ENCODE results near the gene MYCBPAP. TPM values are rescaled to one million over a fixed set of nuclear protein-coding genes. Genes with fewer than 3 reads are reported as not detected.

MYCBPAP gene
- total and polyA plus RNA-seq, 4 donors, result 1.1 to 5.0 (median 2.9) TPM

- Histone ChIP-seq H3K27me3 (ENCODE audit: control insufficient read depth, insufficient read depth, low read length) (no peaks in the 10 kb centered on the region), H3K36me3 (ENCODE audit: control insufficient read depth, insufficient read depth, low read length) (peaks cover 21% of the 10 kb centered on the region), H3K27ac (ENCODE audit: low read depth, low read length) (no peak overlapping the region), H3K4me3 (ENCODE audit: low read depth, low read length) (peak overlapping the region; percentile 45), H3K9me3 (ENCODE audit: control insufficient read depth, insufficient read depth, low read length) (no peaks in the 10 kb centered on the region), H3K4me1 (ENCODE audit: control insufficient read depth, insufficient read depth, low read length) (peaks cover 30% of the 10 kb centered on the region)
- no peak for DNase-seq (ENCODE audit: low read depth in 4 of 6, low spot score in 6 of 6)
- WGBS (ENCODE audit: insufficient coverage), result 58% methylated on average over 7 of the region's 9 CpGs
Observed at GRCh38 chr17:50541402-50541715, 33.1 kb downstream of the MYCBPAP start.

DNA sequence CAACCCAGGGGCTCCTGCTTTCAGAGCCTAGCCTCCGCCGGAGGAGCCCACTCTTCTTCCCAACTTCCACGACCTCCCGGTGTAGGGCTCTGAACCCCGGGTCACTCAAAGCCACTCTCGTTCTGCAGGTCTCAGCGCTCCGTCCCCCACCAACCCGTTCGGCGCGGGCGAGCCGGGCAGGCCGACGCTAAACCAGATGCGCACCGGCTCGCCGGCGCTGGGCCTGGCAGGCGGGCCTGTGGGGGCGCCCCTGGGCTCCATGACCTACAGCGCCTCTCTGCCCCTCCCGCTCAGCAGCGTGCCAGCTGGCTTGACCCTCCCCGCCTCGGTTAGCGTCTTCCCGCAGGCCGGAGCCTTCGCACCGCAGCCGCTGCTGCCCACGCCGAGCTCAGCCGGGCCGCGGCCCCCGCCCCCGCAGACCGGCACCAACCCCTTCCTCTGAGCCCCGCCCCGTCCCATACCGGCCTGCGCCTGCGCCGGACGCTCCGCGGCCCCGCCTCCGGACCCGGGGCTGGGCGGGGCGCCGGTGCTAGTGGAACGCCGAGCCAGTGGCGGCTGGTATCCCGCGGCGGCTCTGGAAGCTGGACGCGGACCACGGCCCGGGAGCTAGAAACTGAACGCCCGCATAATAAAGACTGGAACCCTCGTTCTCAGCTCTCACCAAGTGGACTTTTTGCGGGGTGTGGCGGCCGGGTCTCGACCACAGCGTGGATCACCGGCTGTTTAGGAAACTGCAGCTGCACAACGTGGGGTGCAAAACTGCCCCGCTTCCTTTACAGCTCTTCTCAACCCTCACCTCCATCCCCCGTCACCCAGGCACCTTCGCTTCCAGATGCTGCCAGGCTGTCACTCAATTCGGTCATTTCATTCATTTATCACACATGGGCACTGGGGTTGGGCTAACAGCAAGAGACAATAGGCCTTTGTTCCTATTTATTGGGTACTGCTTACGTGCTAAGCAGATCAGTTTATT lies 33.8 kb downstream of the MYCBPAP start:
- peak in 4 of 6 donors; percentile 80 to 95 (median 89) for DNase-seq (ENCODE audit: low read depth in 4 of 6, low spot score in 6 of 6)
- Histone ChIP-seq H3K4me3 (ENCODE audit: low read depth, low read length) (peak overlapping the region; percentile 68), H3K9me3 (ENCODE audit: control insufficient read depth, insufficient read depth, low read length) (no peaks in the 10 kb centered on the region), H3K27ac (ENCODE audit: low read depth, low read length) (peak overlapping the region; percentile 69), H3K4me1 (ENCODE audit: control insufficient read depth, insufficient read depth, low read length) (peaks cover 35% of the 10 kb centered on the region), H3K27me3 (ENCODE audit: control insufficient read depth, insufficient read depth, low read length) (no peaks in the 10 kb centered on the region), H3K36me3 (ENCODE audit: control insufficient read depth, insufficient read depth, low read length) (peaks cover 15% of the 10 kb centered on the region)
- WGBS (ENCODE audit: insufficient coverage), result 1% methylated on average over 81 of the region's 82 CpGs

- no peaks in the 10 kb centered on the region for H3K27me3 ChIP-seq (ENCODE audit: control insufficient read depth, insufficient read depth, low read length)
- 85% methylated on average over 14 of the region's 16 CpGs for WGBS (ENCODE audit: insufficient coverage)
- peak overlapping the region; percentile 68 for H3K4me3 ChIP-seq (ENCODE audit: low read depth, low read length)
- no peak for DNase-seq (ENCODE audit: low read depth in 4 of 6, low spot score in 6 of 6)
- H3K36me3 ChIP-seq (ENCODE audit: control insufficient read depth, insufficient read depth, low read length), result peaks cover 11% of the 10 kb centered on the region
- H3K9me3 ChIP-seq (ENCODE audit: control insufficient read depth, insufficient read depth, low read length), result no peaks in the 10 kb centered on the region
- H3K4me1 ChIP-seq (ENCODE audit: control insufficient read depth, insufficient read depth, low read length), result peaks cover 45% of the 10 kb centered on the region
- H3K27ac ChIP-seq (ENCODE audit: low read depth, low read length), result no peak overlapping the region
Observed at GRCh38 chr17:50542795-50543774, 34.8 kb downstream of the MYCBPAP start.

DNA sequence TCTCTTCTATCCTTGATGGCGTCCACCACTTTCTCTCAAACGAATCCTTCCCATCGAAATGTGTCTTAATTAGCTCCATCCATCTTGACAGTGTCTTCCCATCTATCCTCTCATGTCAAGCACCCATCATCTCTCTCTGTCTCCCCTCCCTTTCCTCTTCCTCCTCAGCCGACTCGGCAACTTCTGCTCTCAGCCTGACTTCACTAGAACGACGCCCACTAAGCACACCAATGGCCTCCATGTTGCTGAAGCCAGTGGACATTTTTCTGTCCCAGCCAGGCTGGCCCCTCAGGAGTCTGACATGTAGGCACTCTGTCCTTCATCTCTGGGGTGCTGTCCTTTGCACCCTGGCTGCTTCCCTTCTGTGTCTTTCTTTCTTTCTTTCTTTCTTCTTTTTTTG lies 36.3 kb downstream of the MYCBPAP start:
- Histone ChIP-seq H3K27me3 (ENCODE audit: control insufficient read depth, insufficient read depth, low read length) (no peaks in the 10 kb centered on the region), H3K9me3 (ENCODE audit: control insufficient read depth, insufficient read depth, low read length) (no peaks in the 10 kb centered on the region), H3K27ac (ENCODE audit: low read depth, low read length) (no peak overlapping the region), H3K4me3 (ENCODE audit: low read depth, low read length) (no peak overlapping the region), H3K4me1 (ENCODE audit: control insufficient read depth, insufficient read depth, low read length) (peaks cover 47% of the 10 kb centered on the region), H3K36me3 (ENCODE audit: control insufficient read depth, insufficient read depth, low read length) (peaks cover 19% of the 10 kb centered on the region)
- WGBS (ENCODE audit: insufficient coverage), result 83% methylated on average over 7 of the region's 7 CpGs
- DNase-seq (ENCODE audit: low read depth in 4 of 6, low spot score in 6 of 6), result no peak

- no peak for DNase-seq (ENCODE audit: low read depth in 4 of 6, low spot score in 6 of 6)
- Histone ChIP-seq H3K4me3 (ENCODE audit: low read depth, low read length) (no peak overlapping the region), H3K27ac (ENCODE audit: low read depth, low read length) (no peak overlapping the region), H3K9me3 (ENCODE audit: control insufficient read depth, insufficient read depth, low read length) (no peaks in the 10 kb centered on the region), H3K36me3 (ENCODE audit: control insufficient read depth, insufficient read depth, low read length) (peaks cover 23% of the 10 kb centered on the region), H3K4me1 (ENCODE audit: control insufficient read depth, insufficient read depth, low read length) (peaks cover 47% of the 10 kb centered on the region), H3K27me3 (ENCODE audit: control insufficient read depth, insufficient read depth, low read length) (no peaks in the 10 kb centered on the region)
- WGBS (ENCODE audit: insufficient coverage), result 54% methylated on average over 8 of the region's 8 CpGs
Observed at GRCh38 chr17:50545311-50545710, 37.1 kb downstream of the MYCBPAP start.

DNA sequence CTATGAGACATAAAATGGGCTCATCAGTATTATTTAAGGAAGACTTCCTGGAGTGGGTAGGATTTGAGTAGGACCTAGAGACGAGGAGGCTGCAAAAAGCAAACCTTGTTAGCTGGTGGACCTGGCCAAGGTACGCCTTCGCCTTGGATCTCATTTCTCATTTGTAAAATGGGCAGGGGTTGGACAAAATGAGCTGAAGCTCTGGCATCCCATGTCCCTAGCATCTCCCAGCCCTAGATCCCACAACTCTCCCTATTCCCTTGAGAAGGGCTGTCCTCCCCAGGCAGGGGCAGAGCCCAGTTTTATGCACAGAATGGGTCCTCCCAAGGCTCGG lies 38.4 kb downstream of the MYCBPAP start:
- H3K4me3 ChIP-seq (ENCODE audit: low read depth, low read length), result no peak overlapping the region
- H3K27me3 ChIP-seq (ENCODE audit: control insufficient read depth, insufficient read depth, low read length), result no peaks in the 10 kb centered on the region
- peaks cover 34% of the 10 kb centered on the region for H3K36me3 ChIP-seq (ENCODE audit: control insufficient read depth, insufficient read depth, low read length)
- peaks cover 50% of the 10 kb centered on the region for H3K4me1 ChIP-seq (ENCODE audit: control insufficient read depth, insufficient read depth, low read length)
- WGBS (ENCODE audit: insufficient coverage), result 61% methylated on average over 3 of the region's 4 CpGs
- H3K9me3 ChIP-seq (ENCODE audit: control insufficient read depth, insufficient read depth, low read length), result no peaks in the 10 kb centered on the region
- H3K27ac ChIP-seq (ENCODE audit: low read depth, low read length), result no peak overlapping the region
- no peak for DNase-seq (ENCODE audit: low read depth in 4 of 6, low spot score in 6 of 6)

- 2% methylated on average over 42 of the region's 42 CpGs for WGBS (ENCODE audit: insufficient coverage)
- Histone ChIP-seq H3K4me1 (ENCODE audit: control insufficient read depth, insufficient read depth, low read length) (peaks cover 50% of the 10 kb centered on the region), H3K36me3 (ENCODE audit: control insufficient read depth, insufficient read depth, low read length) (peaks cover 39% of the 10 kb centered on the region), H3K9me3 (ENCODE audit: control insufficient read depth, insufficient read depth, low read length) (no peaks in the 10 kb centered on the region), H3K27me3 (ENCODE audit: control insufficient read depth, insufficient read depth, low read length) (no peaks in the 10 kb centered on the region), H3K27ac (ENCODE audit: low read depth, low read length) (no peak within 1 kb of the TSS), H3K4me3 (ENCODE audit: low read depth, low read length) (peak within 1 kb of the TSS; percentile 37)
- DNase-seq (ENCODE audit: low read depth in 4 of 6, low spot score in 6 of 6), result peak in 4 of 6 donors; percentile 82 to 96 (median 89)
Observed at GRCh38 chr17:50547035-50547735, 38.9 kb downstream of the MYCBPAP start, which contains the start of gene SPATA20. Gene SPATA20 (plus strand): TSS chr17:50547174. CDS start chr17:50547209, 35 bp downstream.

GRCh38 chr17:50547736-50548083 lies 39.5 kb downstream of the MYCBPAP start:
- Histone ChIP-seq H3K9me3 (ENCODE audit: control insufficient read depth, insufficient read depth, low read length) (no peaks in the 10 kb centered on the region), H3K27me3 (ENCODE audit: control insufficient read depth, insufficient read depth, low read length) (no peaks in the 10 kb centered on the region), H3K27ac (ENCODE audit: low read depth, low read length) (no peak overlapping the region), H3K36me3 (ENCODE audit: control insufficient read depth, insufficient read depth, low read length) (peaks cover 39% of the 10 kb centered on the region), H3K4me1 (ENCODE audit: control insufficient read depth, insufficient read depth, low read length) (peaks cover 45% of the 10 kb centered on the region), H3K4me3 (ENCODE audit: low read depth, low read length) (peak overlapping the region; percentile 37)
- no peak for DNase-seq (ENCODE audit: low read depth in 4 of 6, low spot score in 6 of 6)
- 90% methylated on average over 2 of the region's 5 CpGs for WGBS (ENCODE audit: insufficient coverage)

- peaks cover 39% of the 10 kb centered on the region for H3K4me1 ChIP-seq (ENCODE audit: control insufficient read depth, insufficient read depth, low read length)
- WGBS (ENCODE audit: insufficient coverage), result 96% methylated on average over 10 of the region's 18 CpGs
- H3K36me3 ChIP-seq (ENCODE audit: control insufficient read depth, insufficient read depth, low read length), result peaks cover 39% of the 10 kb centered on the region
Observed at GRCh38 chr17:50548831-50549230, 40.6 kb downstream of the MYCBPAP start.

More at GRCh38 chr17:50548831-50549230, 40.6 kb downstream of the MYCBPAP start:
- H3K4me3 ChIP-seq (ENCODE audit: low read depth, low read length), result no peak overlapping the region
- no peaks in the 10 kb centered on the region for H3K9me3 ChIP-seq (ENCODE audit: control insufficient read depth, insufficient read depth, low read length)
- H3K27ac ChIP-seq (ENCODE audit: low read depth, low read length), result no peak overlapping the region
- no peaks in the 10 kb centered on the region for H3K27me3 ChIP-seq (ENCODE audit: control insufficient read depth, insufficient read depth, low read length)
- DNase-seq (ENCODE audit: low read depth in 4 of 6, low spot score in 6 of 6), result no peak

Data from spinal cord (tissue), 10 donors.